Glomerular visceral epithelial cell (primary cell): ENCODE measurements around the gene FAM90A26.
"Not testable (repeated sequence)": the region's sequence is repeated elsewhere in the genome, so short reads cannot be mapped to it uniquely, and the experiment has no call there.

ENCODE experiments used
- DNase-seq: peaks from one replicate; pipeline ENCODE4 v3.0.0-alpha.2; 2016; ENCODE audit errors: extremely low spot score

Gene FAM90A26

GRCh38 chr4:9169791-9170459, at the start of gene FAM90A26:
Gene FAM90A26, plus strand, starts transcription at chr4:9170409. Its CDS starts 2,764 bp downstream, at chr4:9173173.
- not testable (repeated sequence) for DNase-seq

GRCh38 chr4:9122711-9123110, 47.5 kb upstream of the FAM90A26 start:
- not testable (repeated sequence) for DNase-seq

GRCh38 chr4:9123572-9124007, 46.6 kb upstream of the FAM90A26 start:
- peak; percentile 6 for DNase-seq

- not testable (repeated sequence) for DNase-seq
These were observed 44.5 kb upstream of the FAM90A26 start for GRCh38 chr4:9125601-9126161.

GRCh38 chr4:9131420-9131819, 38.8 kb upstream of the FAM90A26 start:
- DNase-seq: peak; percentile 35

- DNase-seq: not testable (repeated sequence)
These were observed 37.4 kb upstream of the FAM90A26 start for GRCh38 chr4:9132849-9133248.

GRCh38 chr4:9134011-9134410, 36.2 kb upstream of the FAM90A26 start:
- not testable (repeated sequence) for DNase-seq

GRCh38 chr4:9134556-9134955, 35.7 kb upstream of the FAM90A26 start:
- DNase-seq: not testable (repeated sequence)

- not testable (repeated sequence) for DNase-seq
These were observed 29.2 kb upstream of the FAM90A26 start for GRCh38 chr4:9141050-9141449.

- not testable (repeated sequence) for DNase-seq
These were observed 27.4 kb upstream of the FAM90A26 start for GRCh38 chr4:9142786-9143185.

GRCh38 chr4:9143421-9144080, 26.7 kb upstream of the FAM90A26 start:
- no peak for DNase-seq

GRCh38 chr4:9146967-9147366, 23.2 kb upstream of the FAM90A26 start:
- no peak for DNase-seq

- DNase-seq: not testable (repeated sequence)
These were observed 22.8 kb upstream of the FAM90A26 start for GRCh38 chr4:9147368-9147767.

GRCh38 chr4:9148611-9149409, 21.4 kb upstream of the FAM90A26 start:
- DNase-seq: not testable (repeated sequence)

- not testable (repeated sequence) for DNase-seq
These were observed 18.4 kb upstream of the FAM90A26 start for GRCh38 chr4:9151809-9152179.

- DNase-seq: peak; percentile 89
These were observed 17.8 kb upstream of the FAM90A26 start for GRCh38 chr4:9152180-9153007.

- DNase-seq: peak; percentile 95
These were observed 17.1 kb upstream of the FAM90A26 start for GRCh38 chr4:9153008-9153570.

GRCh38 chr4:9153571-9154157, 16.5 kb upstream of the FAM90A26 start:
- not testable (repeated sequence) for DNase-seq

- not testable (repeated sequence) for DNase-seq
These were observed 14.9 kb upstream of the FAM90A26 start for GRCh38 chr4:9155101-9155886.

- not testable (repeated sequence) for DNase-seq
These were observed 11.8 kb upstream of the FAM90A26 start for GRCh38 chr4:9158392-9158791.
